HG02943 (cell line): ENCODE data around the gene CNRIP1.

ENCODE experiments used
- ATAC-seq: cut with Tn5 transposase; IDR thresholded peaks from one replicate; pipeline ENCODE4 v1.9.1; 2021; ENCODE audit warnings: mild to moderate bottlenecking, low read depth, moderate library complexity; ENCODE audit not compliant: unreplicated experiment

The CNRIP1 gene

DNA sequence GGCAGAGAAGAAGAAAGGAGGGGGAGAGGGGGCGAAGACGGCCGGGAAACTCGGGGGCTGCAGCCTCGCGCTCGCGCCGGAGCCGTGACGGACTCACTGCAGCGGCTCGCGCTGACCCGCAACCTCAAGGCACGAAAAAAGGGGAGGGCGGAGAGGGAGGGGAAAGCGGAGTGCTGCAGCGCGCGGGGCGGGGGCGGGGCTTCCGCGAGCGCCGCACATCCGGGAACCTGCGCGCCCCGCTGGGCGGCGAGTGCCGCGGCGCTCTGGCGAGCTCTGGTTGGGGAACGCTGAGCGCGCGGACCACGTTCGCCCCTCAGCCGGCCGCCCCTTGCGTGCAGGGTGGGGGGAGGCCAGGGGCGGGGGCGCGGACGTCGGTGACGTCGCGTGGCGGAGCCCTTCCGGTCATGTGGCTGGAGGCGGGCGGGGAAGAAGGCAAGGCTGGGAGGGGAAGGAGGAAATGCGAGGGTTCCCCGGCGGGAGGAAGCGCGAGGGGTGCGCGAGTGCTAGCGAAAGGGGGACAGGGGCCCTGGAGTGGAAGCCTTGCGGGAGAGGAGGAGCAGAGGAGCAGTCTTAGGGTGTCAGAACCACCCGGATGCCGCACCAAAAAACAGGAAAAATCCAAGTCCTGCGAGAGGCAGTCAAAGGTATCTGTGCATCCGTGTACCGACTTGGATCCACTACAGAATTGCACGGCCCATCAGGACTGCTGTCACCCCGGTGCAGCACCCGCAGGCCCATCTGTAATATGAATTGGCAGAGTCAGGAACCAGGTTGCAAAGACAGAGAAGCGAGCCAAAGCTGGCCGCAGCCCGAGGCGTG, 67.1 kb downstream of the CNRIP1 start, which contains the start of gene PPP3R1:
TSS of gene PPP3R1 (minus strand) at position 133 of the 819 bp plus-strand sequence. CDS start 405 bp downstream, outside the sequence.
- ATAC-seq, result peak; percentile 76

DNA sequence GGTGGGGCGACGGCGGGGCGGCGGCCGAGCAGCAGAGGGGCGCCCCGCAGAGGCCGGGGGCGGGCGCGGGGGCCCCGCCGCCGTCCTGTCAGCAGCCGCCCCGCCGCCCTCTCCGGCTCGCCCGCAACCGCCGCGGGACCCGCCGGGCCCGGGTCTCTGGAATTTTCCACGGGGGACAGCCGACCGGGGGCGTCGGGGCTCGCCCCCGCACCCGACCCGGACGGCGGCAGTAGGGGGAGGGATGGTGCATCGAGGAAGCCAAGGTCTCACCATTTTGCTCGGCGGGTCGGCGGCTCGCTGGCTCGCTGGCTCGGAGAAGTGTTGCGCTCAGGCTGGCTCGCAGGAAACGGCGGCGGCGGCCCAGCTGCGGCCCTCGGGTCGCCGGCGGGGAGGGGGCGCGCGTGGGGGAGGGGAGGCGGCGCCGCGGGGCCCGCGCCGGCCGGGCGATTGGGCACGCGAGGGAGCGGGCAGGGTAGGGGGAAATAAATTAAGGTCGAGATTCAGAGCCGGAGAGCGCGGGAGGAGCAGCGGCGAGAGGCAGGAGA, 67.8 kb downstream of the CNRIP1 start:
- peak; percentile 14 for ATAC-seq

DNA sequence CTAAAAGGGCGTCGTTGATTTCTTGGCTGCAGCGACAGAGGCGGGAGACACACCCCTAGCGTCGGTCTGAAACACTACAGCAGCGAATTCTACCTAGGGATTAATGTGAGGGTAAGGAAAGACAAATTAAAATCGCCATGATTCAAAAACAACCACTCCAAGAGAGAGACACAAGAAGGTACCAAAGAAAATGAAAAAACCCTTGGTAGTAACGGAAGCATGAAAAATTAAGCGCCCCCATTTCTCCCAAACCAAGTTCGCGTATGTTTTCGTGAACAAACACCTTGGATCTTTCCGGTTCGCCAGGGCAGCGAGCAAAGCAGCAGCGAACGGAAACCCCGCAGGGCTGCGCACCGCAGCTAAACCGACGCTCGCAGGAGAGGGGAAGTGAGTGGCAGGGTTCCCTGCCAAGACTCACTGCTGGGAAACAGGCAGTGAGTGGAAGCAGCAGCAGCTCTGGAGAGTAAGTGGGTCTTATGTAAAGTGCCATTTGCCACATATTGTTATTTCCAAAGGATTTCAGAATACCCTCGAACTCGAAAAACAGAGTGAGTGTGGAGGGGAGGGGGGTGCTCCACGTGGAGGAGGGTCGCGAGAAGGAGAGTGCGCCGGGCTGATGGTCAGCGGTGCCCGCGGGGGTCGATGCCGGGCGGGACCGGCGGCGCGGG, 68.4 kb downstream of the CNRIP1 start:
- peak; percentile 43 for ATAC-seq

DNA sequence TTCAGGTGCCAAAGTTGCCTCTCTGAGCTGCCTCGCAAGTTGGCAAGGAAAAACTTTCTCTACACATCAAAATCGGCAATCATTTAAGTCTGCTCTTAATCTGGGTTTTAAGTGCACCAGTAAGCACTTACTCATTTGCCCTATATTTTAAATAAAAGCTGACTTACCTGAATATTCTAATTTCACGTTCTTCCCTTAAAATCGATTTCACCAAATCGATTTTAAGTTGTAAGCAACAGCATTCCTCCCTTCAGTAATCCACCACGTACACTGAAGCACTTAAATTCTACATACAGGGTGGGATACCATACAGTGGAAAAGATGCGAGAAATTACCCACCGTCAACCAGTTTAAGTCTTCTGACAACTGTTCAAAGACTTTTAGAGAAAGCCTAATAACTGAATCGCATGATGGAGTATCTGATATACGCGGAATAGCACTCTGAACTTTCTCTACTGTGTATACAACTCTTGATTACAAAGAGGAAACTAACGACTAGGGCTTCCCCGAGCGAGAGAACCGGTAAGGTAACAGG, 69.0 kb downstream of the CNRIP1 start:
- no peak for ATAC-seq

DNA sequence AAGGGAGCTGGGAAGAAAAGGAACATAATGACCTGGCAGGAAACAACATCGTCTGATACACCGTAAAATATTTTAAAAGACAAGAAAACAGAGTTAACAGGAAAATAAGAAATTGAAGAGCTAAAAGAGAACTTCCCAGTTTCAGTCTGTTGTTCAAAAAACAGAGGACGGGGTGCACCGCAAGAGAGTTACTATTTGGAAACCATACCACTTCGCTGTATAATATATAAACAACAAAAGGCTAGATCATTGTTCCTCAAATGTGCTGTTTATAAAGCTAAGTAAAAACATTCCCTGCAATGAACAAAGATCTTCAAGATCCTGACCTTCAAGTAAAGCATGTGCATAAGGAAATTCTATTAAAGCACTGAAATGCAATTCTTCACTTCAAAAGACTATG, 69.6 kb downstream of the CNRIP1 start:
- ATAC-seq, result no peak

DNA sequence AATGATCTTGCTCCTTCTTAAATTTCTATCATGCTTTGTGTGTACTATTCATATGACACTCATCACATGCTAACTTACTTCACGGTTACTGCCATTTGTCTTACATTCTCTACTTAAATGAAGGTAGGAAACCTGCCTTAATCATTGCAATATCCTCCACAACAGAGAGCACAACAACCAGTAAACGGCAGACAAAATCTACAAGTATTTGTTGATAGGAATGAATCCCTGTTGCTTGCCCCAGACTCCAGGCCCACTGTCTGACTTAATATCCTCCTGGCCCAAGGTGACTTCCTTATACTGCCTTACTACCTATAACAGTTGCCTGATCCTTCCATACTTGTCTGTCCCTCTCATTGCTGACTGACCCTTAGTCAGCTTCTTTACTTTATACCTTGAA, 70.9 kb downstream of the CNRIP1 start:
- ATAC-seq, result no peak

DNA sequence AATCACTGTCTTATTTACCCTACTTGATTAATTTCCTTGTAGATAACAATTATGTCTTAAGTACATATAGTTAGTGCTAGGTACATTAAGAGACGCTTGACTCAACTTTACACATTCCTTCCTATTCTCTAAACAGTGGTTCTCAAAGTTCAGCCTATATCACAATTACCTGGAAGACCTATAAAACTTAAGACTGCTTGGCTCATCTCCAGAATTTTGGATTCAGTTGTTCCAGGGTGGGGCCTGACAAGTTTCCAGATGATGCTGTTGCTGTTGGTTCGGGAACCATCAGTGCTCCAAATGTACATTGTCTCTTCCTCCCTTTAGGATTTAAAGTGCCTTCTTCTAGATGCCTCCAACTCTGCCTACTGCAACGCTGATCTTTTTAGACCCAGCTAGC, 71.4 kb downstream of the CNRIP1 start:
- ATAC-seq, result no peak

DNA sequence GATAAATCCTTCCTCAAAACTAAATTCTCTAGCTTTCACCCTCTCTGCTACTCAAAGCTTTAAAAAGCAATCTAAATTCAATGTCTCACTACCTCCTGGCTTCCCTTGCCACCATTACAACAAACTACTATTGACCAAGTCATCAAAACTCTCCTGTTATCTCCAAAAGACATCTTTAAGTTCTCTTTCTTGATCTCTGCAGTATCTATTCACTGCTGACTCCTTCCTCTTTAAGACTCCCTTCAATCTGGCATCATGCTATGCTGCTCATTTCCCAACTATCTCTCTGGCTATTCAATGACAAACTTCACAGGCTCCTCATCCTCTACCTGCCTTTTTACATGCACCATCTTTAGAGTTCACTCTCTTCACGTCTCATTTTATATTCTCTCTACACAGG, 73.4 kb downstream of the CNRIP1 start:
- no peak for ATAC-seq

DNA sequence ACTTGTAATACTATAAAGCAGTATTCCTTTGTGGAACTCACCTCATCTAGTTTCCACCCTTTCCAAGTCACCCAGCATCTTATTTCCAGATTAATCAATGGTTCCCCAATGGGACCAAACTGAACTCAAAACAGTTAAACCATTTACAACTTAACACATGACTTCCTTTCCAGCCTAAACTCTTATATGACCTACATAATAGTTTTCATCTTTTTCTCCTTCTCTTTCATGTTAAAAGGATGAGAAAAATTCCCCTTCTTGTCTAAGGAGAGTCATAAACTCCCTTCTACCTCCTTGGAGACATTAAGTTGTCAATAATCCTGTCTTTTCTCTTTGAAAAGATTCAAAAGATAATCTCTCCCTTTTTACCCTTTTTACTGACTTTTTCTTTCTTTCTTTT, 74.1 kb downstream of the CNRIP1 start:
- no peak for ATAC-seq

DNA sequence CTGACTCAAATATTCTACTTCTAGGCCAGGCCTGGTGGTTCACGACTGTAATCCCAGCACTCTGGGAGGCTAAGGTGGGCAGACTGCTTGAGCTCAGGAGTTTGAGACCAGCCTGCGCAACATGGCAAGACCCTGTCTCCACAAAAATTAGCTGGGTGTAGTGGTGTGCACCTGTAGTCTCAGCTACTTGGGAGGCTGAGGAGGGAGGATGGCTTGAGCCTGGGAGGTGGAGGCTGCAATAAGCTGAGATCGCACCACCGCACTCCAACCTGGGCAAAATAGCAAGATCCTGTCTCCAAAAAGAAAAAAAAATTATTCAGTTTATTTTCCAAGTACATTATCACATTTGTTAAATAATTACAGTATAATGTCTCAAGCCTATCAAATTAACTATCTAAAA, 74.7 kb downstream of the CNRIP1 start:
- no peak for ATAC-seq

DNA sequence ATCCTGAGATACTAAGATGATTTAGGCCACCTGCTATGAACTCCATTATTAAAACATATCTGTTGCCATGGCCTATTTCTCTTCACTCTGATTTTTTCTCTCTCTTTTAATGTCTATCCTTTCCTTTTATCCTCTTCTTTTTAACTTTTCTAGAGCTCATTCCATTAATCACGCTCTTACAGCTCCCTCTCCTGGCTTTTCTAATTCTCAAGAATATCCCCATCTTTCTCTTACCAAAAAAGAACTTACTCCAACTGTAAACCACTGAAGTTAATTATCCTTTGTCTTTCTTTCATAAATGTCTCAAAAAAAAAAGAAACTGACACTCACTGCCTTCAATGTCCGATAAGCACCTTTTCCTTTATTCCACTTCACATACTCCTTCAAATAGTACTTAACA, 75.3 kb downstream of the CNRIP1 start:
- ATAC-seq, result no peak
